ENCODE measurements around the gene CCDC40. TPM values are rescaled to one million over a fixed set of nuclear protein-coding genes. Genes with fewer than 3 reads are reported as not detected.

Gene CCDC40
- total and polyA plus RNA-seq, 2 of the 13 experiments (the other 11 are each of a cell fraction or from before 2014, with no cell fraction given): 4.1 to 5.5 TPM

DNA sequence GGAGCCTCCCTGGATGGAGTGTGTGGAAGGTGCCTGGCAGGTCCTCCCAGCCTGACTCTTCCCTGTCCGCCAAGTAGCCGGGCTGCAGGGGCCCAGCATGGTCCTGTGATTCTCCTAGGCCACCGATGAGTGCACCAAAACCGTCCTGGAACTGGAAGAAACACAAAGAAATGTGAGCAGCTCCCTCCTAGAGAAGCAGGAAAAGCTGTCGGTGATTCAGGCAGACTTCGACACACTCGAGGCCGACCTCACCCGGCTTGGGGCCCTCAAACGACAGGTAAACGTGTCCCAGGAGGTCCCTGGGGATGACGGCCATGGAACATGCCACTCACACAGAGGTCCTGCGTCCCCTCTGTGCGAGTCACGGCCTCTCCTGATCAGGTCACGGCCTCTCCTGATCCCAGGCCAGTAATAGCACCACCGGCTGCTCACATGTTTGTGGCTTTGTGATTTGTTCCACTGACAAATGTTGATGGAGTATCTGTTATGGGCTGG is 60.7 kb downstream of the CCDC40 start (continued):
- TF ChIP-seq, protein P1, sequence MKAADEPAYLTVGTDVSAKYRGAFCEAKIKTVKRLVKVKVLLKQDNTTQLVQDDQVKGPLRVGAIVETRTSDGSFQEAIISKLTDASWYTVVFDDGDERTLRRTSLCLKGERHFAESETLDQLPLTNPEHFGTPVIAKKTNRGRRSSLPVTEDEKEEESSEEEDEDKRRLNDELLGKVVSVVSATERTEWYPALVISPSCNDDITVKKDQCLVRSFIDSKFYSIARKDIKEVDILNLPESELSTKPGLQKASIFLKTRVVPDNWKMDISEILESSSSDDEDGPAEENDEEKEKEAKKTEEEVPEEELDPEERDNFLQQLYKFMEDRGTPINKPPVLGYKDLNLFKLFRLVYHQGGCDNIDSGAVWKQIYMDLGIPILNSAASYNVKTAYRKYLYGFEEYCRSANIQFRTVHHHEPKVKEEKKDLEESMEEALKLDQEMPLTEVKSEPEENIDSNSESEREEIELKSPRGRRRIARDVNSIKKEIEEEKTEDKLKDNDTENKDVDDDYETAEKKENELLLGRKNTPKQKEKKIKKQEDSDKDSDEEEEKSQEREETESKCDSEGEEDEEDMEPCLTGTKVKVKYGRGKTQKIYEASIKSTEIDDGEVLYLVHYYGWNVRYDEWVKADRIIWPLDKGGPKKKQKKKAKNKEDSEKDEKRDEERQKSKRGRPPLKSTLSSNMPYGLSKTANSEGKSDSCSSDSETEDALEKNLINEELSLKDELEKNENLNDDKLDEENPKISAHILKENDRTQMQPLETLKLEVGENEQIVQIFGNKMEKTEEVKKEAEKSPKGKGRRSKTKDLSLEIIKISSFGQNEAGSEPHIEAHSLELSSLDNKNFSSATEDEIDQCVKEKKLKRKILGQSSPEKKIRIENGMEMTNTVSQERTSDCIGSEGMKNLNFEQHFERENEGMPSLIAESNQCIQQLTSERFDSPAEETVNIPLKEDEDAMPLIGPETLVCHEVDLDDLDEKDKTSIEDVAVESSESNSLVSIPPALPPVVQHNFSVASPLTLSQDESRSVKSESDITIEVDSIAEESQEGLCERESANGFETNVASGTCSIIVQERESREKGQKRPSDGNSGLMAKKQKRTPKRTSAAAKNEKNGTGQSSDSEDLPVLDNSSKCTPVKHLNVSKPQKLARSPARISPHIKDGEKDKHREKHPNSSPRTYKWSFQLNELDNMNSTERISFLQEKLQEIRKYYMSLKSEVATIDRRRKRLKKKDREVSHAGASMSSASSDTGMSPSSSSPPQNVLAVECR (CRISPR knock-in tag; IDR thresholded peaks at IDR 0.05; ENCODE audit: borderline replicate concordance): peak; percentile 31; the same call in 1 of the 2 replicates
- TF ChIP-seq NR2F6 (IDR thresholded peaks at IDR 0.05): no peak
- 0 out of 2 replicates have a peak, but pooled peaks have one; percentile 16 for TF ChIP-seq NR2F6 (CRISPR knock-in tag; IDR thresholded peaks at IDR 0.05)
- TF ChIP-seq, protein P2, sequence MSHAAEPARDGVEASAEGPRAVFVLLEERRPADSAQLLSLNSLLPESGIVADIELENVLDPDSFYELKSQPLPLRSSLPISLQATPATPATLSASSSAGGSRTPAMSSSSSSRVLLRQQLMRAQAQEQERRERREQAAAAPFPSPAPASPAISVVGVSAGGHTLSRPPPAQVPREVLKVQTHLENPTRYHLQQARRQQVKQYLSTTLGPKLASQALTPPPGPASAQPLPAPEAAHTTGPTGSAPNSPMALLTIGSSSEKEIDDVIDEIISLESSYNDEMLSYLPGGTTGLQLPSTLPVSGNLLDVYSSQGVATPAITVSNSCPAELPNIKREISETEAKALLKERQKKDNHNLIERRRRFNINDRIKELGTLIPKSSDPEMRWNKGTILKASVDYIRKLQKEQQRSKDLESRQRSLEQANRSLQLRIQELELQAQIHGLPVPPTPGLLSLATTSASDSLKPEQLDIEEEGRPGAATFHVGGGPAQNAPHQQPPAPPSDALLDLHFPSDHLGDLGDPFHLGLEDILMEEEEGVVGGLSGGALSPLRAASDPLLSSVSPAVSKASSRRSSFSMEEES (CRISPR knock-in tag; IDR thresholded peaks at IDR 0.05): peak; percentile 24; the same call in 1 of the 2 replicates
- TF ChIP-seq ZNF563 (CRISPR knock-in tag; IDR thresholded peaks at IDR 0.05): peak; percentile 39; the same call in 1 of the 2 replicates
- TF ChIP-seq ZBTB7A (CRISPR knock-in tag; IDR thresholded peaks at IDR 0.05): no peak
- TF ChIP-seq HES4 (CRISPR knock-in tag; IDR thresholded peaks at IDR 0.05; ENCODE audit: borderline replicate concordance): peak; percentile 23; the same call in 1 of the 2 replicates
- TF ChIP-seq ZNF431 (CRISPR knock-in tag; IDR thresholded peaks at IDR 0.05; ENCODE audit: borderline replicate concordance, low read depth): peak; percentile 59; the same call in 1 of the 2 replicates
- 0 out of 2 replicates have a peak, but pooled peaks have one; percentile 22 for TF ChIP-seq ZNF430 (CRISPR knock-in tag; IDR thresholded peaks at IDR 0.05)
- peak; percentile 77 for TF ChIP-seq RNF2 (conservative IDR thresholded peaks at IDR 0.05; ENCODE audit: low read depth)
- peak; percentile 16; the same call in 1 of the 2 replicates for TF ChIP-seq SALL1 (CRISPR knock-in tag; IDR thresholded peaks at IDR 0.05)
- TF ChIP-seq SAP130 (CRISPR knock-in tag; IDR thresholded peaks at IDR 0.05; ENCODE audit: low read depth): peak; percentile 9; the same call in 1 of the 2 replicates
- peak; percentile 40; the same call in 1 of the 2 replicates for TF ChIP-seq ZNF230 (CRISPR knock-in tag; IDR thresholded peaks at IDR 0.05)
- TF ChIP-seq, protein P3, sequence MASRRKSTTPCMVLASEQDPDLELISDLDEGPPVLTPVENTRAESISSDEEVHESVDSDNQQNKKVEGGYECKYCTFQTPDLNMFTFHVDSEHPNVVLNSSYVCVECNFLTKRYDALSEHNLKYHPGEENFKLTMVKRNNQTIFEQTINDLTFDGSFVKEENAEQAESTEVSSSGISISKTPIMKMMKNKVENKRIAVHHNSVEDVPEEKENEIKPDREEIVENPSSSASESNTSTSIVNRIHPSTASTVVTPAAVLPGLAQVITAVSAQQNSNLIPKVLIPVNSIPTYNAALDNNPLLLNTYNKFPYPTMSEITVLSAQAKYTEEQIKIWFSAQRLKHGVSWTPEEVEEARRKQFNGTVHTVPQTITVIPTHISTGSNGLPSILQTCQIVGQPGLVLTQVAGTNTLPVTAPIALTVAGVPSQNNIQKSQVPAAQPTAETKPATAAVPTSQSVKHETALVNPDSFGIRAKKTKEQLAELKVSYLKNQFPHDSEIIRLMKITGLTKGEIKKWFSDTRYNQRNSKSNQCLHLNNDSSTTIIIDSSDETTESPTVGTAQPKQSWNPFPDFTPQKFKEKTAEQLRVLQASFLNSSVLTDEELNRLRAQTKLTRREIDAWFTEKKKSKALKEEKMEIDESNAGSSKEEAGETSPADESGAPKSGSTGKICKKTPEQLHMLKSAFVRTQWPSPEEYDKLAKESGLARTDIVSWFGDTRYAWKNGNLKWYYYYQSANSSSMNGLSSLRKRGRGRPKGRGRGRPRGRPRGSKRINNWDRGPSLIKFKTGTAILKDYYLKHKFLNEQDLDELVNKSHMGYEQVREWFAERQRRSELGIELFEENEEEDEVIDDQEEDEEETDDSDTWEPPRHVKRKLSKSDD (CRISPR knock-in tag; IDR thresholded peaks at IDR 0.05; ENCODE audit: low read depth): no peak
- TF ChIP-seq TEAD3 (CRISPR knock-in tag; optimal IDR thresholded peaks at IDR 0.05; ENCODE audit: borderline replicate concordance): peak; percentile 25
- 0 out of 2 replicates have a peak, but pooled peaks have one; percentile 49 for TF ChIP-seq HIVEP1 (CRISPR knock-in tag; IDR thresholded peaks at IDR 0.05)
- peak; percentile 47; the same call in 1 of the 2 replicates for TF ChIP-seq ZNF782 (CRISPR knock-in tag; IDR thresholded peaks at IDR 0.05; ENCODE audit: borderline replicate concordance)
- TF ChIP-seq, protein P4, sequence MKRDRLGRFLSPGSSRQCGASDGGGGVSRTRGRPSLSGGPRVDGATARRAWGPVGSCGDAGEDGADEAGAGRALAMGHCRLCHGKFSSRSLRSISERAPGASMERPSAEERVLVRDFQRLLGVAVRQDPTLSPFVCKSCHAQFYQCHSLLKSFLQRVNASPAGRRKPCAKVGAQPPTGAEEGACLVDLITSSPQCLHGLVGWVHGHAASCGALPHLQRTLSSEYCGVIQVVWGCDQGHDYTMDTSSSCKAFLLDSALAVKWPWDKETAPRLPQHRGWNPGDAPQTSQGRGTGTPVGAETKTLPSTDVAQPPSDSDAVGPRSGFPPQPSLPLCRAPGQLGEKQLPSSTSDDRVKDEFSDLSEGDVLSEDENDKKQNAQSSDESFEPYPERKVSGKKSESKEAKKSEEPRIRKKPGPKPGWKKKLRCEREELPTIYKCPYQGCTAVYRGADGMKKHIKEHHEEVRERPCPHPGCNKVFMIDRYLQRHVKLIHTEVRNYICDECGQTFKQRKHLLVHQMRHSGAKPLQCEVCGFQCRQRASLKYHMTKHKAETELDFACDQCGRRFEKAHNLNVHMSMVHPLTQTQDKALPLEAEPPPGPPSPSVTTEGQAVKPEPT (CRISPR knock-in tag; IDR thresholded peaks at IDR 0.05; ENCODE audit: low read depth): 0 out of 2 replicates have a peak, but pooled peaks have one; percentile 35
- no peak for TF ChIP-seq ZNF33B (CRISPR knock-in tag; IDR thresholded peaks at IDR 0.05)
- TF ChIP-seq ARHGAP35 (CRISPR knock-in tag; IDR thresholded peaks at IDR 0.05; ENCODE audit: borderline replicate concordance): no peak
